Testis (tissue), 3 donors: ENCODE data around the gene SPAG17. TPM values are rescaled to one million over a fixed set of nuclear protein-coding genes. Genes with fewer than 3 reads are reported as not detected.

Experiments
- DNase-seq: peaks from one replicate; pipeline ENCODE4 v3.0.0-alpha.2; 2019
- H3K27ac ChIP-seq, 2 donors: fragments of 200-600 bp; sonication (generic); one replicate each; pipeline ENCODE4 v1.5.1; 2019
- H3K27me3 ChIP-seq: fragments of 200-600 bp; sonication (generic); one replicate; pipeline ENCODE4 v1.5.1; 2019
- H3K36me3 ChIP-seq: fragments of 200-600 bp; sonication (generic); one replicate; pipeline ENCODE4 v1.5.1; 2017; ENCODE audit warnings: low read depth; ENCODE audit errors: missing control alignments
- H3K4me1 ChIP-seq: fragments of 200-600 bp; sonication (generic); one replicate; pipeline ENCODE4 v1.5.1; 2019
- H3K4me3 ChIP-seq, 2 donors: fragments of 200-600 bp; sonication (generic); one replicate each; pipeline ENCODE4 v1.5.1; 2017 to 2019
- H3K9me3 ChIP-seq: fragments of 200-600 bp; sonication (generic); one replicate; pipeline ENCODE4 v1.5.1; 2017
- CTCF ChIP-seq, 3 experiments: fragments of 450-650 bp in 2 of 3; fragments of 200-600 bp in 1 of 3; sonication (generic) in 1 of 3; IDR thresholded peaks; one replicate each; pipeline ENCODE4 v1.5.1; 2016 to 2019; ENCODE audit warnings: antibody characterized with exemption in 3 of 3, mild to moderate bottlenecking in 2 of 3, moderate library complexity in 1 of 3
- POLR2A ChIP-seq: fragments of 450-650 bp; IDR thresholded peaks from one replicate; pipeline ENCODE4 v1.6.1; 2017; ENCODE audit warnings: antibody characterized with exemption, mild to moderate bottlenecking, moderate library complexity
- WGBS, 2 donors: methylation state at CpG; one replicate each; pipeline ENCODE4 v1.1.5; 2018; 5-methylcytosine and 5-hydroxymethylcytosine counted together
- intact Hi-C: fragments of 100-400 bp; cut with DNase I; formaldehyde crosslinking; loops from one replicate; pipeline ENCODE4 v1.15.1; 2023; ENCODE audit warnings: low total_unique reads
- polyA plus RNA-seq: library from polyadenylated mRNA; stranded (reverse); fragments of 350-450 nt; fragmentation: Illumina TruSeq; extraction: RNeasy Lipid Tissue Mini Kit (QIAGEN cat#74804); gene quantifications from one replicate; pipeline ENCODE4 v1.2.3, GENCODE V29; 2014; ENCODE audit warnings: low read depth, low replicate concordance; ENCODE audit not compliant: insufficient read depth
- total RNA-seq, 2 donors: library from RNA; depleted of rRNA; stranded (reverse); fragments of >200 nt; gene quantifications; one replicate each; pipeline ENCODE4 v1.2.3, GENCODE V29; 2016

The SPAG17 gene
- total and polyA plus RNA-seq, 3 donors from 2014 or later, result 34.6 to 95.7 (median 38.7) TPM

GRCh38 chr1:118117521-118117920 is 67.5 kb downstream of the SPAG17 start:
- no peak for TF ChIP-seq CTCF (IDR thresholded peaks at IDR 0.05)
- TF ChIP-seq POLR2A, result no peak
- intact Hi-C loops, result no loop called here
- DNase-seq, result no peak
- Histone ChIP-seq H3K27ac (no peak overlapping the region), H3K36me3 (no peaks in the 10 kb centered on the region), H3K27me3 (no peaks in the 10 kb centered on the region), H3K9me3 (no peaks in the 10 kb centered on the region), H3K4me3 (no peak overlapping the region), H3K4me1 (no peaks in the 10 kb centered on the region)
- 84 to 85% methylated on average over 4 of the region's 4 CpGs for WGBS, 2 donors

- 73 to 78% methylated on average over 4 of the region's 4 CpGs for WGBS, 2 donors
- H3K27ac ChIP-seq, result no peak overlapping the region
- no peaks in the 10 kb centered on the region for H3K36me3 ChIP-seq
- no peaks in the 10 kb centered on the region for H3K27me3 ChIP-seq
- DNase-seq, result no peak
- TF ChIP-seq POLR2A (no peak), CTCF (IDR thresholded peaks at IDR 0.05) (no peak)
- intact Hi-C loops, result no loop called here
- H3K4me3 ChIP-seq, result no peak overlapping the region
- H3K9me3 ChIP-seq, result no peaks in the 10 kb centered on the region
- no peaks in the 10 kb centered on the region for H3K4me1 ChIP-seq
These were observed 68.1 kb downstream of the SPAG17 start for GRCh38 chr1:118116909-118117308.

- intact Hi-C loops, result no loop called here
- Histone ChIP-seq H3K27ac (no peak overlapping the region), H3K9me3 (no peaks in the 10 kb centered on the region), H3K27me3 (no peaks in the 10 kb centered on the region), H3K36me3 (no peaks in the 10 kb centered on the region), H3K4me1 (no peaks in the 10 kb centered on the region), H3K4me3 (no peak overlapping the region)
- WGBS, 2 donors, result 76 to 78% methylated on average over 5 of the region's 5 CpGs
- TF ChIP-seq POLR2A (no peak), CTCF (IDR thresholded peaks at IDR 0.05) (no peak)
- DNase-seq, result peak; percentile 16
These were observed 68.6 kb downstream of the SPAG17 start for GRCh38 chr1:118116401-118116800.

GRCh38 chr1:118115567-118116295 is 69.3 kb downstream of the SPAG17 start:
- TF ChIP-seq POLR2A, result no peak
- no peak for TF ChIP-seq CTCF (IDR thresholded peaks at IDR 0.05)
- Histone ChIP-seq H3K27me3 (no peaks in the 10 kb centered on the region), H3K27ac (no peak overlapping the region), H3K4me3 (no peak overlapping the region), H3K36me3 (no peaks in the 10 kb centered on the region), H3K4me1 (no peaks in the 10 kb centered on the region), H3K9me3 (no peaks in the 10 kb centered on the region)
- 69 to 77% methylated on average over 6 of the region's 6 CpGs for WGBS, 2 donors
- no peak for DNase-seq
- intact Hi-C loops, result no loop called here

GRCh38 chr1:118113261-118113660 is 71.8 kb downstream of the SPAG17 start:
- 69 to 70% methylated on average over 1 of the region's 1 CpG for WGBS, 2 donors
- no peak for TF ChIP-seq POLR2A
- no peak for TF ChIP-seq CTCF (IDR thresholded peaks at IDR 0.05)
- no peaks in the 10 kb centered on the region for H3K4me1 ChIP-seq
- no peaks in the 10 kb centered on the region for H3K27me3 ChIP-seq
- no peaks in the 10 kb centered on the region for H3K9me3 ChIP-seq
- no peak overlapping the region for H3K27ac ChIP-seq
- intact Hi-C loops, result no loop called here
- H3K4me3 ChIP-seq, result no peak overlapping the region
- H3K36me3 ChIP-seq, result no peaks in the 10 kb centered on the region
- no peak for DNase-seq
